ENCODE measurements around the gene PHGDH.

Gene PHGDH

GRCh38 chr1:119711804-119712341 is at the start of gene PHGDH:
TSS of gene PHGDH (plus strand) at chr1:119711934. CDS start at chr1:119712023, 89 bp downstream.
- in situ Hi-C loops (cut with MboI; ENCODE audit: low sequenced_read_pairs), result no loop called here

GRCh38 chr1:119662034-119662437 is 49.7 kb upstream of the PHGDH start:
- in situ Hi-C loops (cut with MboI; ENCODE audit: low sequenced_read_pairs), result no loop called here

- in situ Hi-C loops (cut with MboI; ENCODE audit: low sequenced_read_pairs), result no loop called here
These were observed 47.7 kb upstream of the PHGDH start for GRCh38 chr1:119664067-119664466.

GRCh38 chr1:119667173-119667572 is 44.6 kb upstream of the PHGDH start:
- in situ Hi-C loops (cut with MboI; ENCODE audit: low sequenced_read_pairs), result no loop called here

GRCh38 chr1:119670898-119671297 is 40.8 kb upstream of the PHGDH start:
- in situ Hi-C loops (cut with MboI; ENCODE audit: low sequenced_read_pairs), result no loop called here

GRCh38 chr1:119673171-119673940 is 38.4 kb upstream of the PHGDH start:
- in situ Hi-C loops (cut with MboI; ENCODE audit: low sequenced_read_pairs), result no loop called here

GRCh38 chr1:119674111-119674526 is 37.6 kb upstream of the PHGDH start:
- in situ Hi-C loops (cut with MboI; ENCODE audit: low sequenced_read_pairs), result no loop called here

GRCh38 chr1:119674835-119675289 is 36.9 kb upstream of the PHGDH start:
- in situ Hi-C loops (cut with MboI; ENCODE audit: low sequenced_read_pairs), result no loop called here

- in situ Hi-C loops (cut with MboI; ENCODE audit: low sequenced_read_pairs), result no loop called here
These were observed 36.1 kb upstream of the PHGDH start for GRCh38 chr1:119675349-119676345.

GRCh38 chr1:119676571-119677206 is 35.0 kb upstream of the PHGDH start:
- in situ Hi-C loops (cut with MboI; ENCODE audit: low sequenced_read_pairs), result no loop called here

- in situ Hi-C loops (cut with MboI; ENCODE audit: low sequenced_read_pairs), result no loop called here
These were observed 32.5 kb upstream of the PHGDH start for GRCh38 chr1:119679223-119679622.

GRCh38 chr1:119680193-119680592 is 31.5 kb upstream of the PHGDH start:
- in situ Hi-C loops (cut with MboI; ENCODE audit: low sequenced_read_pairs), result no loop called here

- in situ Hi-C loops (cut with MboI; ENCODE audit: low sequenced_read_pairs), result no loop called here
These were observed 31.0 kb upstream of the PHGDH start for GRCh38 chr1:119680723-119681122.

GRCh38 chr1:119681560-119681959 is 30.2 kb upstream of the PHGDH start:
- in situ Hi-C loops (cut with MboI; ENCODE audit: low sequenced_read_pairs), result no loop called here

- in situ Hi-C loops (cut with MboI; ENCODE audit: low sequenced_read_pairs), result no loop called here
These were observed 29.6 kb upstream of the PHGDH start for GRCh38 chr1:119682141-119682540.

- in situ Hi-C loops (cut with MboI; ENCODE audit: low sequenced_read_pairs), result no loop called here
These were observed 27.8 kb upstream of the PHGDH start for GRCh38 chr1:119683893-119684292.

- in situ Hi-C loops (cut with MboI; ENCODE audit: low sequenced_read_pairs), result no loop called here
These were observed 25.1 kb upstream of the PHGDH start for GRCh38 chr1:119686661-119687060.

GRCh38 chr1:119687434-119688079 is 24.2 kb upstream of the PHGDH start:
- in situ Hi-C loops (cut with MboI; ENCODE audit: low sequenced_read_pairs), result no loop called here

GRCh38 chr1:119688810-119689209 is 22.9 kb upstream of the PHGDH start:
- in situ Hi-C loops (cut with MboI; ENCODE audit: low sequenced_read_pairs), result no loop called here

- in situ Hi-C loops (cut with MboI; ENCODE audit: low sequenced_read_pairs), result no loop called here
These were observed 22.2 kb upstream of the PHGDH start for GRCh38 chr1:119689511-119689910.
